Loucy (cell line): Measurements from ENCODE around the gene IRAK4.

ENCODE experiments used
- CTCF ChIP-seq: fragments of 200-600 bp; sonication (generic); conservative IDR thresholded peaks from 2 replicates; pipeline ENCODE4 v1.5.1; 2014; ENCODE audit warnings: mild to moderate bottlenecking, antibody characterized with exemption, low read length
- EZH2phosphoT487 ChIP-seq: fragments of 200-600 bp; IDR thresholded peaks from 2 replicates; pipeline ENCODE4 v1.6.1; 2018; ENCODE audit warnings: antibody characterized with exemption, mild to moderate bottlenecking, moderate library complexity, borderline replicate concordance

GRCh38 chr12:43762596-43762995 lies 3.8 kb downstream of the IRAK4 start:
- no peak for TF ChIP-seq CTCF
- TF ChIP-seq EZH2phosphoT487: no peak
